ENCODE results near the gene PTPRH. TPM values are rescaled to one million over a fixed set of nuclear protein-coding genes. Genes with fewer than 3 reads are reported as not detected.
"Not testable (repeated sequence)": the region's sequence is repeated elsewhere in the genome, so short reads cannot be mapped to it uniquely, and the experiment has no call there.

The PTPRH gene
- total RNA-seq, 1 donor from 2014 or later: 2.8 TPM

DNA sequence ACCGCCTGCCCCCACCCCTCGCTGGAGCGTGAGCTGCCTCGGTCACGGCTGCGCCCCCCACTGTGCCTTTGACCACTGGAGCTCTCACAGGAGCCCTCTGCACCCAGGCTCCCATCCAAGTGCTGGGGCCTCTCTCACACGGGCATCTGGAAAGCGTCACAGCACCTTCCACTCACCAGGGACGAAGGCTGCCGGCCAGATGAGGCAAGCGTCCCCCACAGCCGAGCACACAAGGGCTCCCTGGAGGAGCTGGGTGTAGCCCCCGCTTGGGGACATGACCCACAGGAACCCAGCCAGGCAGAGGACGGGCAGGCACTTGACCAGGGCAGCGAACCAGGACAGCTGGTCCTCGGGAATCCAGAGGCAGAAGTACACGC lies 18.7 kb upstream of the PTPRH start:
- no peak overlapping the region for H3K4me3 ChIP-seq (ENCODE audit: low read depth, low read length)
- TF ChIP-seq CTCF (conservative IDR thresholded peaks at IDR 0.05; ENCODE audit: low read depth, low read length): no peak
- DNase-seq (ENCODE audit: low read depth): no peak

- DNase-seq (ENCODE audit: low read depth): no peak
- no peak overlapping the region for H3K4me3 ChIP-seq (ENCODE audit: low read depth, low read length)
- no peak for TF ChIP-seq CTCF (conservative IDR thresholded peaks at IDR 0.05; ENCODE audit: low read depth, low read length)
These were observed 18.1 kb upstream of the PTPRH start for GRCh38 chr19:55227241-55228014.

GRCh38 chr19:55226788-55227187 lies 17.5 kb upstream of the PTPRH start:
- TF ChIP-seq CTCF (conservative IDR thresholded peaks at IDR 0.05; ENCODE audit: low read depth, low read length): no peak
- H3K4me3 ChIP-seq (ENCODE audit: low read depth, low read length): no peak overlapping the region
- DNase-seq (ENCODE audit: low read depth): no peak

DNA sequence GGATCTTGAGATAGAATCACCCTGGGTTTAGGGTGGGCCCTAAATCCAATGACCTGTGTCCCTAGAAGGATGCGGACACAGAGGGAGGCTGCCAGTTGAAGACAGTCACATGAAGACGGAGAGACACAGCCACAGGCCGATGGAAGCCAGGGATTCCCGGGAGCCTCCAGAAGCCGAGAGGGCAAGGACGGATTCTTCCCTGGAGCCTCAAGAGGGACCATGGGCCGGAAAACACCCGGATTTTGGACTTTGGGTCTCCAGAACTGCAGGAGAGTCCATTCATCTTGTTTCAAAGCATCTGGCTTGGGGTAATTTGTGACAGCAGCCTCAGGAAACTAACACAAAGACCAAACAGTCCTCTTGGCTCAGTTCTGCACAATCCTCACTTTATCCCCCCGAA lies 17.0 kb upstream of the PTPRH start:
- no peak overlapping the region for H3K4me3 ChIP-seq (ENCODE audit: low read depth, low read length)
- no peak for TF ChIP-seq CTCF (conservative IDR thresholded peaks at IDR 0.05; ENCODE audit: low read depth, low read length)
- no peak for DNase-seq (ENCODE audit: low read depth)

DNA sequence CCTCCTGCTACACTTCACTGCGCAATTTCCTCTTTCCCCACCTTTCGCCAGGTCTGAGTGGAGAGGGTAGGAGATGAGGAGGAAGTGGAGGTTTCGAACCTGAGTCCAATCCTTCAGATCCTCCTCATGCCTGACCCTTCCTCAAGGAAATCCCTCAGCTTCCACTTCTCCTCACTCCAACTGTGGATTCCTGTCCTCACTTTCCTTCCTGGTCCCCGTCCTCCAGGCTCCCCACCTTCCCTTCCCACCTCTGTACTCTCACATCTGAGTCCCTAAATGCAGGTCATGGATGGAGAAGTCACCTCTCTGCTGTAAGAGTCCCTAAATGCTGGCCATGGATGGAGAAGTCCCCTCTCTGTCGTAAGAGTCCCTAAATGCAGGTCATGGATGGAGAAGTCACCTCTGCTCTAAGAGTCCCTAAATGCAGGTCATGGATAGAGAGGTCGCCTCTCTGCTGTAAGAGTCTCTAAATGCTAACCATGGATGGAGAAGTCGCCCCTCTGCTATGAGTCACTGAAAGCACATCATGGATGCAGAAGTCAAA lies 16.2 kb upstream of the PTPRH start:
- no peak for DNase-seq (ENCODE audit: low read depth)
- no peak for TF ChIP-seq CTCF (conservative IDR thresholded peaks at IDR 0.05; ENCODE audit: low read depth, low read length)

GRCh38 chr19:55224679-55225414 lies 15.5 kb upstream of the PTPRH start:
- DNase-seq (ENCODE audit: low read depth); H3K4me3 ChIP-seq (ENCODE audit: low read depth, low read length): not testable (repeated sequence)

More for the DNA sequence above, 16.2 kb upstream of the PTPRH start:
- H3K4me3 ChIP-seq (ENCODE audit: low read depth, low read length): no peak overlapping the region

DNA sequence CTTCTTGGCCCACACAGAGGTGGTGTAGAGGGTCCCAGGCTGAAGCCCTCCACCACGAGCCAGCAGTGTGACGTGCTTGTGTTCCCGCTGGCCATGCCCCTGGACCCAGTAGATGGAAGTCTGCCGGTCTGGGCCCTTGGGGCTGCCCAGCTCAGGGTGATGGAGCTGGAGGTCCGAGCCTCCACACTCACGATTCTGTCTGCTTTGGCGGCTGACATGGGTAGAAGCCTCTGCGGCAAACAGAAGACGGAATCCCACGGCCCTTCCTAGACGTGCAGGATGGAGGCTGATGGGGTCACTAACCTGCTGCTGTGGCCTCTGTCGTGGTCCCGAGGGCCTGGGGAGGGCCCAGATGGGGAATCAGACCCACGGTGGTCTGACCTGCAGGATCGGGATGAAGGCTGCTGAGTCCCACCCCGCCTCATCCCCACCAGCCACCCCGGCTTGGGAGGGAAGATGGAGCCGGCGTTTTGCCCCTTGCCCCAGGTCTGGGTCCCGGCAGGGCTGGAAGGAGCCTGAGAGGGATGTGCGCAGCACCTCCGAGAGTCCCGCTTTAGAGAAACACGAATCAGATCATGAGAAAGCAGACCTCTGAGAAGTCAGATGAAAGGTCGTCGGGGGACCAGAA lies 14.9 kb upstream of the PTPRH start:
- no peak for TF ChIP-seq CTCF (conservative IDR thresholded peaks at IDR 0.05; ENCODE audit: low read depth, low read length)
- DNase-seq (ENCODE audit: low read depth): no peak
- no peak overlapping the region for H3K4me3 ChIP-seq (ENCODE audit: low read depth, low read length)

All from epithelial cell of proximal tubule (primary cell).